Hippocampal formation (tissue), 2 donors: ENCODE data around the gene ZNF345.
A peak's percentile ranks its signal among the peaks of the same experiment; 100 is the strongest.

Experiments used
- DNase-seq, 2 donors: peaks; one replicate each; lab custom pipeline; 2025; lab: John Stamatoyannopoulos, UW

Gene ZNF345

GRCh38 chr19:36850559-36851442, at the start of gene ZNF345:
Gene ZNF345, plus strand, starts transcription at chr19:36850876. Its CDS starts 25,955 bp downstream, at chr19:36876831.
- DNase-seq, result peak; percentile 89 to 90

DNA sequence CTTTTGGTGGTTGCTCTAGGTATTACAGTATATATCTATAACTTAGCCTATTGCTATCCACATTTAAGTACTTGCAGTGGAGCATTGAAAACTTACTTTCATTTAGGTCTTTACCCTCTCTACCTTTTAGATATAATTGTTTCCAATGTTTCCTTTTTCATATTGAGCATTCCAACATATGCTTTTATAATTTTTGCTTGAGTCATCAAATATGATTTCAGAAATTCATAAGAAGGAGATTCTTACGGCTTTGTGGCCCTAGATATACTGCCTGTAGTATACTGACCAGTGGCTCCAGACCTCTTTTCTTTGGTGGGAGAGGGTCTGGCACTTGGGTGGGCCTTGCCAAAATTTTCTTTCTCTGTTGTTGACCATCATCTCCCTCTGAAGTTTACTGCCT, 45.3 kb upstream of the ZNF345 start:
- no peak for DNase-seq

DNA sequence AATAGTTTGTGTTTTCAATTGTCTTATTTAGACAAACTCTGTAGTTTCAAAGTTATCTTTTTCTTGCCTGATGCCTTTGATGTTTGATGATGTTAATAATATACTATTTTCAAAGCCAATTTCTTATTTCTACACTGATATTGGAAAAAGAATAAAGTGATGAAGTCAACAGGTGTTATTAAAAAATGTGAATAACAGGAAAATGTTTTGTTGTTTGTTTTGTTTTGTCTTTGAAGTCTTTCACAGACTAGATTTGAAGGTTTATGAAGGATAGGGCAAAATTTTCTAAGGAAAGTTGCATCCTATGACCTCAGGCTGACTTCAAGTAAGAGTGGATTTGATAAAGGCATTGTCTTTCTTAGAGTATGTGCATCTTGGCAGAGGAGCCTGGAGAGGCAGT, 43.6 kb upstream of the ZNF345 start:
- no peak for DNase-seq

DNA sequence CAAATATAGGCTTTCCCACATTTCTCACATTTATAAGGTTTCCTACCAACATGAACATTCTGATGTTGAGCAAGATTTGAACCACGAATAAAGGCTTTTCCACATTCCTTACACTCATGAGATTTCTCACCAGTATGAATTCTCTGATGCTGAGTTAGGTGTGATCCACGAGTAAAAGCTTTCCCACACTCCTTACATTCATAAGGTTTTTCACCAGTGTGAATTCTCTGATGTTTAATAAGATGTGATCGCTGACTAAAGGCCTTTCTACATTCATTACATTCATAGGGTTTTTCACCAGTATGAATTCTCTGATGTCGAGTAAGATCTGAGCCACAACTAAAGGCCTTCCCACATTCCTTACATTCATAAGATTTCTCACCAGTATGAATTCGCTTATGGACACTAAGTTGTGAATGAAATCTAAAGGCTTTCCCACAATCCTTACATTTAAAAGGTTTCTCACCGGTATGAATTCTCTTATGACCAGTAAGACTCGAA, 31.5 kb upstream of the ZNF345 start:
- DNase-seq, result no peak

DNA sequence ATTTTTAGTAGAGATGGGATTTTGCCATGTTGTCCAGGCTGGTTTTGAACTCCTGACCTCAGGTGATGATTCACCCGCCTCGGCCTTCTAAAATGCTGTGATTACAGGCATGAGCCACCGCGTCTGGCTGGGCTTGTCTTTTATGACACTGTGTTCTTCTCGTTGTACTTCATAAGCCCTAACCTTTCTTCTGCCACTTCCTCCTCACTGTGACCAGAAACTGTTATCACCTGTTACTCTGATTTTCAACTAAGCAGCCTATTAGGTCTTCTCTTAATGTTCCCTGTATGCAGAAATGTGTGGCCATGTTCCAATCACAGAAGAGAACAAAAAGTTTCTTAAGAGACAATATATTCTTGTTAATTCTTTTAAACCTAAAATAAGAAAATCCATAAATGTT, 28.9 kb upstream of the ZNF345 start:
- DNase-seq, result no peak

DNA sequence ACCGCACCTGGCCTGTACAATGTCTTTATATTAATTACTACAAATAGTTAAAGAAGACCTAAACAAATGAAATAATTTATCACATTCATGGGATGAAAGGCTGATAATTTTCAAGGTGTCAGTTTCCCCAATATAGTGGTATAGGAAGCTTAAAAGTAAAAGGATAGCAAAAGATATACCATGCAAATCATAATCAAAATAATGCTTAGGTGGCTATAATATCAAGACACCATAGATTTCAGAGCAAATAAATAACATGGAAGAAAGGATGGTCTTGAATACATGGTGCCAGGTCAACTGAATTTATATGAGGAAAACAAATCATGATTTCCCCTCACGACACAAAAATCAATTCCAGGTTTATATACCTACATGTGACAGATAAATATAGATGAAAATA, 17.2 kb upstream of the ZNF345 start:
- no peak for DNase-seq

- no peak for DNase-seq
Observed at GRCh38 chr19:36837176-36837905, 13.3 kb upstream of the ZNF345 start.

DNA sequence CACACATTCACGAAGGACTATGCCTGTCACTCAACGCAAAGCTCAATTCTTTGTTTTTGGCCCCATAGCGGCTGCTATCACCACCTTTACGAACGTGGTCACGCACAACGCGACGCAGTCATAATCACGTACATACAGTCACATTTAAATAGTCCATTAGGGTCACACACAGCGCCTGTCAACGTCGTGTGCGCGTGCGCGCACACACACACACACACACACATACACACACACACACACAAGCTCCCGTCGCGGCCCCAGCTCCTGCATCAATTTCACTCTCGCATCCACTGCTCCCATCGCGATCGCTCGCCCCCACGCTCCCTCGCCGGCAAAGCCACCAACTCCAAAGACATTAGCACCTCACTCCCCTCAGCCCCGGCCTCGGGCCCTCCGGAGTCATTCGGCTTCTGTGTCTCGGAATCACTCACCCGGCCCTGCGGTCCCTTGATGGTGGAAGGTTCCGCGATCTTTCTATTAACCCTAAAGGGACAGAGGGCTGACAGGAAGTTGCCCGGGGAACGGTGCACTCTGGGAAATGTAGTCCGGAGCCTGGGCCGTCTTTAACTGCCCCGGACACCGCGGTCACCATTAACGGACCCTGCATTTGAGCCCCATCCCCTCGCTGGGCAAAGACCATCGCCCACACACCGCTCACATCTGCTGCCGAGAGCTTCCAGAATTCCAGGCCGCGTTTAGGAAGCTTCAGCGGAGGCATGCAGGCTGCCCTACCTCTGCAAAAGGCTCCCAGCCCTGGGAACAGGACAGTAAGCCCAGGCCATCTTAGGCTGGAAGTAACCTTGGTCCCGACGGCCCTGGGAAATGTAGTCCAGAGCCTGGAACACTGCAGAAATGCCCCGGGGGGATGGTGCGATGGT, 12.5 kb upstream of the ZNF345 start, which contains the start of gene ZNF790:
ZNF790 (minus strand) TSS at position 482 of the 878 bp plus-strand sequence. CDS start 12,768 bp downstream, outside the sequence.
- DNase-seq, result peak; percentile 88 to 94

GRCh38 chr19:36838784-36839324, 11.8 kb upstream of the ZNF345 start:
- no peak for DNase-seq

- DNase-seq, result no peak
Observed at GRCh38 chr19:36847968-36848367, 2.7 kb upstream of the ZNF345 start.

- DNase-seq, result peak; percentile 88 to 91
Observed at GRCh38 chr19:36849701-36850558, 746 bp upstream of the ZNF345 start.

DNA sequence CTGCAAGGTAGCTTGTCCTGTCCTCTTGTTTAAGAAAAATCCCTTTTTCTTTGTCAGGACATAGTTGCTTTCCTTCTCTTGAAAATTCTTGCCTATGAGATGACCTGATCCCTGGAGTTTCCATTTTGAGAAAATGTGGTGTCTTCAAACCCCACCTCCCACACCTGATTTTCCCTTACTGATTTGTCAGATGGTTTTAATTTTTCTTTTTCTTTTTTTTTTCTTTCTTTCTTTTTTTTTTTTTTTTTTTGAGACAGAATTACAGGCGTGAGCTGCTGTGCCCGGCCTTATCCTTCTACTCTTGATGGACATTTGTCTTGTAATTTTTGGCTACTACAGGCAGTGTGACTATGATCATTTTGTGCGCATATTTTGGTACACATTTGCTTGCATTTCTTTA, 1.2 kb downstream of the ZNF345 start:
- no peak for DNase-seq

- DNase-seq, result no peak
Observed at GRCh38 chr19:36876993-36877938, 26.6 kb downstream of the ZNF345 start.

DNA sequence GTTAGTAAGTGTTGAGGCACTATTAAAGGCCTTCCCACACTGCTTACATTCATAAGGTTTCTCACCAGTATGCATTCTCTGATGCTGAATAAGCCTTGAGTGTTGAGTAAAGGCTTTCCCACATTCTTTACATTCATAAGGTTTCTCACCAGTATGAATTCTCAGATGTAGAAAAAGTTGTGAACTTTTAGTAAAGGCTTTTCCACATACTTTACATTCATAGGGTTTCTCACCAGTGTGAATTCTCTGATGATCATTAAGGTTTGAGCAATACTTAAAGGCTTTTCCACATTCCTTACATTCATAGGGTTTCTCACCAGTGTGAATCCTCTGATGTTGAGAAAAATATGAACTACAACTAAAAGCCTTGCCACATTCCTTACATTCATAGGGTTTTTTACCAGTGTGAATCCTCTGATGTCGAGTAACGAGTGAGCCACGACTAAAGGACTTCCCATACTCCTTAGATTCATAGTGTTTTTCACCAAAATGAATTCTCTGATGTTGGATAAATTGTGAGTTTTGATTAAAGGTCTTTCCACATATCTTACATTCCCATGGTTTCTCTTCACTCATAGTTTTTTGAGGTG, 41.2 kb downstream of the ZNF345 start:
- no peak for DNase-seq

DNA sequence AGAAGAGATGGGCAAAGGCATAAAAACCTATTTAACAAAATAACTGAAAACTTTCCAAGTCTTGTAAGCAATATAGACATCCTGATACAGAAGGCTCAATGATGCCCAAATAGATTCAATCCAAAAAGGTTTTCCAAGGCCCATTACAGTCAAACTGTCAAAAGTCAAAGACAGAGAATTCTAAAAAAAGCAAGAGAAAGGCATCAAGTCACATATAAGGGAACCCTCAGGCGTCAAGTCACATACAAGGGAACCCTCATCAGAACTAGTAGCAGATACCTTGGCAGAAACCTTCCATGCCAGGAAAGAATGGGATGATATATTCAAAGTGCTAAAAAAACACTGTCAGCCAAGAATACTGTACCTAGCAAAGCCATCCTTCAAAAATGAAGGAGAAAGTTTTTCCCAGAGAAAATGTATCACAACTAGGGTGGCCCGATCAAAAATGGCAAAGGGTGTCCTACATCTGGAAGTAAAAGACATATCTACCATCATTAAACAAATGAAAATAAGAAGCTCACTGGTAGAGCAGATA, 44.2 kb downstream of the ZNF345 start:
- no peak for DNase-seq

- DNase-seq, result no peak
Observed at GRCh38 chr19:36898422-36898821, 47.7 kb downstream of the ZNF345 start.

- peak; percentile 87 to 89 for DNase-seq
Observed at GRCh38 chr19:36915992-36916830, 65.5 kb downstream of the ZNF345 start, which contains the start of the genes ZNF568 and ZNF829. Gene ZNF568, plus strand, starts transcription at chr19:36916332. Its CDS starts 6,439 bp downstream, at chr19:36922771. Gene ZNF829, minus strand, starts transcription at chr19:36916291. Its CDS starts 1,124 bp downstream, at chr19:36915167.
